ENCODE measurements around the gene ZC3H12D. TPM values are rescaled to one million over a fixed set of nuclear protein-coding genes. Genes with fewer than 3 reads are reported as not detected.
A peak's percentile ranks its signal among the peaks of the same experiment; 100 is the strongest.

Gene ZC3H12D
- total RNA-seq, 6 donors from 2014 or later = 1.4 to 5.7 (median 2.6) TPM

DNA sequence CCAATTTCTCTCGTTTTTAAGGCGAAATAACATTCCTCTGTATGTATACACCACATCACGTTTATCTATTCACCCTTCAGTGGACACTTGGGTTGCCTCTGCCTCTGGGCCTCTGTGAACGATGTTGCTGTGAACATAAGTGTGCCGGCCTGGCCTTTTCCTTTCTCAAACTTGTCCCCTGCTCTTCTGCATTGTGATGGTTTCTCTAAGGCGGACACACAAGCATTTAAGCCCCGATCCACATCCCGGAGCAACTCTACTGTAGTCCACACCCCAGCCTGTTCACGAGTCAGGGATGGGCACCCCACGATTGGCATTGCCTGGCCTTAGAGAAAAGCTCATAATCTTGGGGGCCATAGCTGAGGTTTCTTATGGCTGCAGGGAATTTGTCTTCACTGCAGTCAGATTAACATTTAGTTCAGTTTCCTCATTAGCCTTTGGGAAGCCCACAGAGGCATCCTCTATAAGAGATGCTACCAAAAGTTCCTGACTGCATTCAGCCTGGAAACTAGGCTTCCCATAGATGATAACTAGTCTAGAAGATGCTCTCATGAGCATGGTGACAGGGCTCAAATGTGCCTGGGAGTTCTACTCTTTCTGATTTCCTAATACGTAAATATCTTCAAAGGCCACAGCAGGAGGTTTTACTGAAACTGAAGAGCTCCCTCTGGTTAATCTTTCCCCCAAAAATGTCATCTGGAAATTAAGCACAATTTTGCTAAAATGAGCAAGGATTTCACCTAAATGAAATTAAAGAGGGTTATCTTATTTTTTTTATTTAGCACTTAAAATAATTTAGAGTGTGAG is 762 bp downstream of the ZC3H12D start:
- peak overlapping the region; percentile 74 to 85 (median 83) for H3K27ac ChIP-seq
- no peaks in the 10 kb centered on the region for H3K36me3 ChIP-seq
- H3K9me3 ChIP-seq = no peaks in the 10 kb centered on the region
- 86 to 92% methylated on average over 11 of the region's 11 CpGs for WGBS, 2 donors
- ATAC-seq (ENCODE audit: low FRiP score in 2 of 2) (no peak), DNase-seq (no peak)
- TF ChIP-seq POLR2AphosphoS5 (IDR thresholded peaks at IDR 0.05) = no peak
- TF ChIP-seq EP300 (IDR thresholded peaks at IDR 0.05) = no peak
- TF ChIP-seq, protein P1, sequence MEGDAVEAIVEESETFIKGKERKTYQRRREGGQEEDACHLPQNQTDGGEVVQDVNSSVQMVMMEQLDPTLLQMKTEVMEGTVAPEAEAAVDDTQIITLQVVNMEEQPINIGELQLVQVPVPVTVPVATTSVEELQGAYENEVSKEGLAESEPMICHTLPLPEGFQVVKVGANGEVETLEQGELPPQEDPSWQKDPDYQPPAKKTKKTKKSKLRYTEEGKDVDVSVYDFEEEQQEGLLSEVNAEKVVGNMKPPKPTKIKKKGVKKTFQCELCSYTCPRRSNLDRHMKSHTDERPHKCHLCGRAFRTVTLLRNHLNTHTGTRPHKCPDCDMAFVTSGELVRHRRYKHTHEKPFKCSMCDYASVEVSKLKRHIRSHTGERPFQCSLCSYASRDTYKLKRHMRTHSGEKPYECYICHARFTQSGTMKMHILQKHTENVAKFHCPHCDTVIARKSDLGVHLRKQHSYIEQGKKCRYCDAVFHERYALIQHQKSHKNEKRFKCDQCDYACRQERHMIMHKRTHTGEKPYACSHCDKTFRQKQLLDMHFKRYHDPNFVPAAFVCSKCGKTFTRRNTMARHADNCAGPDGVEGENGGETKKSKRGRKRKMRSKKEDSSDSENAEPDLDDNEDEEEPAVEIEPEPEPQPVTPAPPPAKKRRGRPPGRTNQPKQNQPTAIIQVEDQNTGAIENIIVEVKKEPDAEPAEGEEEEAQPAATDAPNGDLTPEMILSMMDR (IDR thresholded peaks at IDR 0.05) = no peak
- no peak for TF ChIP-seq POLR2A (IDR thresholded peaks at IDR 0.05)
- H3K27me3 ChIP-seq = no peaks in the 10 kb centered on the region
- peak overlapping the region in 2 of 4 donors; percentile 25 to 26 for H3K4me3 ChIP-seq
- H3K4me1 ChIP-seq = peaks cover 32 to 45% (median 41%) of the 10 kb centered on the region in 4 donors

DNA sequence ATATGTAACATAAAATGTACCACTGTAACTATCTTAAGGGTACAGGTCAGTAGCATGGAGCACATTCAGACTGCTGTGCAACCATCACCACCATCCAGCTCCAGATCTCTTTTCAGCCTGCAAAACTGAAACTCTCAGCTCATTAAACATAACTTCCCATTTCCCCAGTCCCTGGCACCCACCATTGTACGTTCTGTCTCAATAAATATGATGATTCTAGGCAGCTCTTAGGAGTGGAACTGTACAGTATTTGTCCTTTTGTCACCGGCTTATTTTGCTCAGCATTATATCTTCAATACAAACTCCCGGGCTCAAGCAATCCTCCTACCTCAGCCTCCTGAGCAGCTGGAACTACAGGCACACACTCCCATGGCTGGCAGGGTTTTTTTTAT is 1.5 kb downstream of the ZC3H12D start:
- ATAC-seq (ENCODE audit: low FRiP score in 2 of 2) (peak in 1 of 2 donors; percentile 36), DNase-seq (no peak)

DNA sequence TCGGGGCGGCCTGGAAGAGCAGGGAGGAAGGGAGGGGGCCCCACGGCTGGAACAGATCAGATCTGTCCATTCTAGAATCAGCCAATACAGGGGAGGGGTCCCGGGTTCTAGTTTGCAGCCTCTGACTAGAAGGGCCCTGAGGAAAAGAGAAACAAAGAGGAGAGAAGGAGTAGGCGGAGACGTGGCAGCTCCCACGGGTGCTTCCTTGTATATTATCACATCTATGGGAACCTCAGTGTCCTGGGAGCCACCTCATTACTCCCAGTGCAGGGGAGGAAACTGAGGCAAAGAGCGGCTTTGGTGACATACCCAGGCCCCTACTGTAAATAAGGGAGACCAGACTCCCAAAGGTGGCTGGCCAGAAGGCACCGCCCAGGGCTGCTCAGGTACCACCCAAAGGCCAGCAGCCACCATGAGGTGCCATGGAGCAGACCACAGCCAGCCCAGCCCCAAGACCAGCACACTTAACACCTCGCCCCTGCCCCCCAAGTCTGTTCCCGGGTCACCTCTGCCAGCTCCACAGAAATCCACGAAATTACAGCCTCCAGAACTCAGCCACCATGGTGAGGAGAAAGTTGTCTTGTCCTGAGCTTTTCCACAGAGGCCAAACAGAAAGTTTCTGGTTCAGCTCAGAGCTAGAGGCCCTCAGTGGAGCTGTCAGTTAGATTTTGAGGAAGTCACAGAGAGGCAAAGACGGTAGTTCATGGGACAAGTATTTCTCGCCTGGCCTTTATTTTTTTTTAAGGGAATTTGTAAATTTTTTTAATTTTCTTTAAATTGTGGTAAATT is 2.1 kb downstream of the ZC3H12D start:
- ATAC-seq (ENCODE audit: low FRiP score in 2 of 2) (peak; percentile 41 to 55), DNase-seq (peak in 1 of 2 donors; percentile 27)
- H3K36me3 ChIP-seq = no peaks in the 10 kb centered on the region
- H3K4me3 ChIP-seq = peak overlapping the region in 3 of 4 donors; percentile 23 to 39 (median 38)
- H3K27ac ChIP-seq = peak overlapping the region; percentile 74 to 85 (median 83)
- no peak for TF ChIP-seq EP300 (IDR thresholded peaks at IDR 0.05)
- no peak for TF ChIP-seq POLR2A (IDR thresholded peaks at IDR 0.05)
- TF ChIP-seq, protein P1 (IDR thresholded peaks at IDR 0.05) = no peak
- TF ChIP-seq POLR2AphosphoS5 (IDR thresholded peaks at IDR 0.05) = no peak
- WGBS, 2 donors = 55 to 57% methylated on average over 14 of the region's 14 CpGs
- peaks cover 32 to 45% (median 41%) of the 10 kb centered on the region in 4 donors for H3K4me1 ChIP-seq
- no peaks in the 10 kb centered on the region for H3K27me3 ChIP-seq
- H3K9me3 ChIP-seq = no peaks in the 10 kb centered on the region

More for the DNA sequence above, 1.5 kb downstream of the ZC3H12D start:
- H3K36me3 ChIP-seq = no peaks in the 10 kb centered on the region
- H3K4me3 ChIP-seq = peak overlapping the region in 1 of 4 donors; percentile 26
- H3K27me3 ChIP-seq = no peaks in the 10 kb centered on the region
- TF ChIP-seq POLR2AphosphoS5 (IDR thresholded peaks at IDR 0.05) (no peak), EP300 (IDR thresholded peaks at IDR 0.05) (no peak), POLR2A (IDR thresholded peaks at IDR 0.05) (no peak)
- TF ChIP-seq, protein P1 (IDR thresholded peaks at IDR 0.05) = no peak
- H3K4me1 ChIP-seq = peaks cover 32 to 45% (median 41%) of the 10 kb centered on the region in 4 donors
- 61 to 64% methylated on average over 3 of the region's 3 CpGs for WGBS, 2 donors
- peak overlapping the region; percentile 74 to 85 (median 83) for H3K27ac ChIP-seq
- no peaks in the 10 kb centered on the region for H3K9me3 ChIP-seq

DNA sequence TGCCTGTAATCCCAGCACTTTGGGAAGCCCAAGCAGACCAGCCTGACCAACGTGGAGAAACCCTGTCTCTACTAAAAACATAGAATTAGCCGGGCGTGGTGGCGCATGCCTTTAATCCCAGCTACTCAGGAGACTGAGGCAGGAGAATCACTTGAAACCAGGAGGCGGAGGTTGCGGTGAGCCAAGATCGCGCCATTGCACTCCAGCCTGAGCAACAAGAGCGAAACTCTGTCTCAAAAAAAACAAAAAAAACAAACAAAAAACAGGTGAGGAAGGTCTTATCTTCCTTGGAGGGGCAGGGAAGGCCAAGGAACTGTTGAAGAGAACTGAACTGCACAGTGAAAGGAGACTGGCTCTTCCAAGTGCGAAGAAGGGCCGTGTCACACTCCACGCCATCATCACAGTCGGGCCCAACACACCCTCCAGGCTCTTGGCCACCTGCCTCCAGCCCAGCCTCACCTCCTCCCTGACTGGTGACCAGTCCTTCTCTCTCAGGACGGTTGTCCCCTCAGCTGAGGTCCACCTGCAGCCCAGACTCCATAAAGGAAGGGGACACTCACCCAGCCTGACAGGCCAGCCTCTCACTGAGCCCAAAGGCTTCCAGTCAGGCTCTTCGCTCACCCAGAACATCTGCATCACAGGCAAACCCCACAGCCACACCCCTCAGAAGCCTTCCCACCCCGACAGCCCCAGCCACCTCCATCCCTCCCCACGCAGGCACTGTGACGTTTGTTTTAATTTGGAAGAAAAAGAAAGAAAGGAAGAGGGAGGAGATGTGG is 4.1 kb downstream of the ZC3H12D start:
- no peak for DNase-seq
- Histone ChIP-seq H3K4me3 (no peak overlapping the region), H3K27me3 (no peaks in the 10 kb centered on the region), H3K9me3 (no peaks in the 10 kb centered on the region), H3K27ac (peak overlapping the region in 2 of 4 donors; percentile 82 to 85), H3K36me3 (no peaks in the 10 kb centered on the region), H3K4me1 (peaks cover 32 to 44% (median 40%) of the 10 kb centered on the region in 4 donors)
- no peak for ATAC-seq (ENCODE audit: low FRiP score in 2 of 2)
- TF ChIP-seq POLR2AphosphoS5 (IDR thresholded peaks at IDR 0.05) (no peak), POLR2A (IDR thresholded peaks at IDR 0.05) (no peak), EP300 (IDR thresholded peaks at IDR 0.05) (no peak)
- TF ChIP-seq, protein P1 (IDR thresholded peaks at IDR 0.05) = no peak
- WGBS, 2 donors = 88 to 91% methylated on average over 18 of the region's 18 CpGs

All from upper lobe of left lung (tissue), 6 donors.